GM19043 (cell line): Measurements from ENCODE around the gene PFDN5.
"Not testable (repeated sequence)": the region's sequence is repeated elsewhere in the genome, so short reads cannot be mapped to it uniquely, and the experiment has no call there.

ENCODE experiments used
- ATAC-seq: cut with Tn5 transposase; IDR thresholded peaks from one replicate; pipeline ENCODE4 v1.9.1; 2021; ENCODE audit warnings: low read depth; ENCODE audit not compliant: unreplicated experiment

PFDN5 gene

DNA sequence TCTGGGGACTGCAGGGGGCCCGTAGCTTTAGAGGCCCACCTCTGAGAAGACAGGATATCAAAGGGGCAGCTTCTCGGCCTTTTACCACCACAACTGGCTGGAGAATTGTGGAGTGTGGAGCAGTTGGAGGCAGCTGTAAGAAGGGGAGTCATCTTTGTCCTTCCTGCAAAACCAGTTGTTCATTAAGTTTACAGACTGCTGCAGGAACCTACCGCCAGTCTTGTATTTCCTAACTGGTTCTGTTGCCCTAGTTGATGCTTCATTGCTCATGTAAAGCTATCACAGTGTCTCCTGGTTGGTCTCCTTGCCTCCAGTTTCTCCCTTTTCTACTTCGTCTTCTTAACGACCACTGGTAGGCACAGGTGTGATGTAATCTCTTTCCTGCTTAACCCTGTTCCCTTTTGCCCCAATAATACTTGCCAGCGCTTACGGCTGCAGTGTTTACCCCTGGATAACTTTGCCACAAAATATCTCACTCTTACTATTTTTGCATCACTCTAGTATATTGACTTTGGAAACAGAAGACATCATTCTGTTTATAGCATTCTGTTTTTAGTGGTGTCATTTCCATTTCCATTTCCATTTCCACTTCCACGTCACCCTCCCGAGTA is 15.3 kb upstream of the PFDN5 start:
- ATAC-seq, result no peak

DNA sequence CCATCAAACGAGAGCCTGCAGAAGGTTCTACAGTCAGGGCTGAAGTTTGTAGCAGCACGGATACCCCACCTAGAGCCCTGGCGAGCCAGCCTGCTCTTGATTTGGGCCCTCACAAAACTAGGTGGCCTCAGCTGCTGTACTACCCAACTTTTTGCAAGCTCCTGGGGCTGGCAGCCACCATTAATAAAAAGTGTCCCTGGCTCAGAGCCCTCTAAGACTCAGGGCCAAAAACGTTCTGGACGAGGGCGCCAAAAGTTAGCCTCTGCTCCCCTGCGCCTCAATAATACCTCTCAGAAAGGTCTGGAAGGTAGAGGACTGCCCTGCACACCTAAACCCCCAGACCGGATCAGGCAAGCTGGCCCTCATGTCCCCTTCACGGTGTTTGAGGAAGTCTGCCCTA is 8.9 kb upstream of the PFDN5 start:
- ATAC-seq, result no peak

DNA sequence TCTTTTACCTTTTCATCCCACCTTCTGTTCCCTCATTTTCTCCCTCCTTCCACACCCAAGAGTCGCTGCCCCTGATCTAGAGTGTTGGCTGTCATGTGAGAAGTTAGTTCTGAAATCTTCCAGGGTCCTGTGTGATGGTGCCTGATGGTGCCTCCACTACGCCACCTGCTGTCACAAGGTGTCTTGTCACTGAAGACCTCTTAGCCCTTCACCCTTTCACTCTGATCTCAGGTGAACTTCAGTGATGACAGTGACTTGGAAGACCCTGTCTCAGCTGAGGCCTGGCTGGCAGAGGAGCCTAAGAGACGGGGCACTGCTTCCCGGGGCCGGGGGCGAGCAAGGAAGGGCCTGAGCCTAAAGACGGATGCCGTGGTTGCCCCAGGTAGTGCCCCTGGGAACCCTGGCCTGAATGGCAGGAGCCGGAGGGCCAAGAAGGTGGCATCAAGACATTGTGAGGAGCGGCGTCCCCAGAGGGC is 7.6 kb upstream of the PFDN5 start:
- ATAC-seq, result no peak

DNA sequence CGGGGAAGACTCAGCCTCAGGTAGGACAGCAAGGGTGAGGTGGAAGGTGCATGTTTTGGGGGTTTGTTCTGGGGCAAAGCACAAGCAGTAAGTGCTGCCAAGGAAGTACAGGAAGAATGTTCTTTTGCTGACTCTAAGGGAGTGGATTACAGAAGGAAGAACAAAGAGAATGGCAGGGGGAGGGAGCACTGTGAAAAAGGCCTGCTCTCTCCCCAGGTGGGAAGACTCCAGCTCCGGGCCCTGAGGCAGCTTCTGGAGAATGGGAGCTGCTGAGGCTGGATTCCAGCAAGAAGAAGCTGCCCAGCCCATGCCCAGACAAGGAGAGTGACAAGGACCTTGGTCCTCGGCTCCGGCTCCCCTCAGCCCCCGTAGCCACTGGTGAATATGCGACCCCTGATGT is 7.0 kb upstream of the PFDN5 start:
- ATAC-seq, result no peak

DNA sequence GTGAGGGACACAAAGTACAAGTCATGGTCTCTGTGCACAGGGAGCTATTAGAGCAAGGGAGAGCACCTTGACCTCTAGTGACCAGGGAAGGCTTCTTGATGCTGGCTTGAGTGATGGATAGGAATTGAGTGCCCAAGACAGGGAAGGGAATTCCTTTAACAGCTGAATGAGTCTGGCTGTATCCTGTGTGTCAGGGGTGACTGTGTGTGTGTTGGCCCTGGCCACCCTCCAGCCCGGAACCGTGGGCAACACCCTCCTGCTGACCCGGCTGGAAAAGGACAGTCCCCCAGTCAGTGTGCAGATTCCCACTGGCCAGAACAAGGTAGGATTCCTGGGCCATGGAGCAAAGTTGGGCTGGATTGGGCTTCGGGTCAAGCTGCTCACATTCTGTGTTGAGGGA is 5.5 kb upstream of the PFDN5 start:
- no peak for ATAC-seq

DNA sequence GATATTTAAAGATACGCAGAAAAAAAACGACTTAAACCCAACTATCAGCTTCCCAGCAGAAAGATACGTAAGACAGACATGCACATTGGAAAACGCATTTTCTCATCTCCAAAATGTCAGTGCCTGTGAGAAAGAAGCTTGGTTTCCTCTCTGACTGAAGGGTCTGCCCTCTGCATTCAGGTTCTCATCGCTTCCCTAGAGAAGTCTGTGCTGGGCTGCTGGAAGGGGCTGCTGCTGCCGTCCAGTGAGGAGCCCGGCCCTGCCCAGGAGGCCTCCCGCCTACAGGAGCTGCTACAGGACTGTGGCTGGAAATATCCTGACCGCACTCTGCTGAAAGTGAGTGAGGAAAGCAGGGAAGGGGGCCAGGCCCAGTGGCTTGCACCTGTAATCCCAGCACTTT is 4.7 kb upstream of the PFDN5 start:
- no peak for ATAC-seq

DNA sequence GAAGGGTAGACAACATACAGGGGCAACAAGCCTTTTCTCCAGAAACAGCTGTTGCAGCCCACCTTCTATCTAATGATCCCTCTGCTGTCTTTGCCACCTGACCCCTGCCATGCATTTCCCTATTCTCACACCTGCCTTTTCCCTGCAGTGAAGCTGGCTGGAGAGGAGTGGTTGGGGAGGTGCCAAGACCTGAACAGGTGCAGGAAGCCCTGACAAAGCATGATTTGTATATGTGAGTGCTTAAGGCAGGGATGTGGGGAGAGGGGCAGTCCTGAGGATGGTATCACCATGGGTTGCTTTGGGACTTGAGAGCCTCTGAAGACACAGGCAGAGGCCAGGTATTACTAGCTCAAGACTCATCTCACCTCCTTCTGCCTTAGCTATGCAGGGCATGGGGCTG is 2.9 kb upstream of the PFDN5 start:
- no peak for ATAC-seq

DNA sequence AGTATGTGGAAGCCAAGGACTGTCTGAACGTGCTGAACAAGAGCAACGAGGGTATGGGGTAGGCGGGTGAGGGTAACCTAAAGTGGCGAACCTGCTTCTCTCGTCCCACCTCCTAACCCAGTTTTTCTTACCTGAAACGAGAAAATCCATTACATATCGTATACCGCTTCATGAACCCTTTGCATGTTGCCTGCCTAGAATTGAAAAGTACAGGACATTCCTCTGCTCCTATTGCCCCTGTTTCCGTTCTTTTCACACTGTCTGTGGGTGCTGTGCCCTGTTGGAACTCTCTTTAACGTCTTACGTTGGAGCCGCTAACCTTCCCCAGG is 513 bp downstream of the PFDN5 start:
- ATAC-seq, result no peak

DNA sequence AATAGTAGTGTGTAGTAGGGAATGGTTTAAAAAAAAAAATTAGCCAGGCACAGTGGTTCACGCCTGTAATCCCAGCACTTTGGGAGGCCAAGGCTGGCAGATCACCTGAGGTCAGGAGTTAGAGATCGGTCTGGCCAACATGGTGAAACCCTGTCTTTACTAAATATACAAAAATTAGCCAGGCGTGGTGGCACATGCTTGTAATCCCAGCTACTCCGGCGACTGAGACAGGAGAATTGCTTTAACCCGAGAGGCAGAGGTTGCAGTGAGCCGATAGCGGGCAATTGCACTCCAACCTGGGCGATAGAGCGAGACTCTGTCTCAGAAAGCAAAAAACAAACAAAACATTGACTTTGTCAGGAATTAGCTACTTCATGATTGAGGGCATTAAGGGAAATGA is 1.8 kb downstream of the PFDN5 start:
- not testable (repeated sequence) for ATAC-seq

DNA sequence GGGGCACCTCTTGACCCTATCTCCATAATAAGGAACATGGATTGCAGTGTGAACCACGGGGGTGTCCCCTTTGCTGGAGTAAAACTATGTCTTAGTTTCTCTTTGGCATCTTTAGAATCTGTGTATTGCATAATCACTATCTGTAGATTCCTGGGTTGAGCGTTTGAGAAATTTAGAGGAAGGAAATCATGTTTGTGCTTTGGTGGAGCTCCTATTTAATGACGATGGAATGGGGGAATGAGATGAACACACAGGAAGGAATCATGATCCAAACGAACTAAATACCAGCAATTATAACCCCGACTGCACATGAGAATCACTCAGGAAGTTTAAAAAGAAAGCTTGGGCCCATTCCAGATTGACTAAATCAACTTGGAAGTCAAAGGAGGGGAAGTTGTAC is 2.8 kb downstream of the PFDN5 start:
- ATAC-seq, result no peak

DNA sequence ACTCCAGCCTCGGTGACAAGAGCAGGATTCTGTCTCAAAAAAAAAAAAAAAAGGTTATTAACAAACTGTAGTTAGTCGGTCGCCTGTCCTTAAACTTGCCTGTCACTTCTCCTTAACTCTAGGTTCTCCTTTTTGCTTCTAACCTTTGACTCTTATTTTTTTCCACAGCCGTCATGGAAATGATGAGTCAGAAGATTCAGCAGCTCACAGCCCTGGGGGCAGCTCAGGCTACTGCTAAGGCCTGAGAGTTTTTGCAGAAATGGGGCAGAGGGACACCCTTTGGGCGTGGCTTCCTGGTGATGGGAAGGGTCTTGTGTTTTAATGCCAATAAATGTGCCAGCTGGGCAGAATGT is 3.7 kb downstream of the PFDN5 start:
- ATAC-seq, result no peak

DNA sequence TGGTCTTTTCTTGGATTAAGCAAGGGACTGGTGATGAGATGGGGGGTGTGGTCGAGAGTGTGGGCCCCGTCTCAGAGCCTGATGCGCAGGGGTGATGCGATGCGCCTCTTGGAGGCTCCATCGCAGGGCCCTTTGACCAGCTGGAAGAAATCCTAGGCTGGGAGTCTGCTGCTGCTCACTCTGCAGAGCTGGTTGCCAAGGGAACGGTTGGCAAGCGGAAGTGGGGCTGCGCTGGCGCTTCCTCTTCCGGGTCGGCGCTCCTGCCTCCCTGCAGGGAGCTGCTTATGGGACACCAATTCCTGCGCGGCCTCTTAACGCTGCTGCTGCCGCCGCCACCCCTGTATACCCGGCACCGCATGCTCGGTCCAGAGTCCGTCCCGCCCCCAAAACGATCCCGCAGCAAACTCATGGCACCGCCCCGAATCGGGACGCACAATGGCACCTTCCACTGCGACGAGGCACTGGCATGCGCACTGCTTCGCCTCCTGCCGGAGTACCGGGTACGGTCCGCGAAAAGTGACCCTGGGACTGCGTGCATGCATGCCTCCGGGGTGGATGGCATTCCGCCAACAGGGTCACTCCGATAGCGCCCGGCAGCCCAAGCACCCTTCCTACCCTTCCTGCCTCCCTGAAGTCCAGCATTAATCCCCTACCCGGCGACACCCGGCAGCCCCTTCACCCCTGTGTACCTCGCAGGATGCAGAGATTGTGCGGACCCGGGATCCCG is 4.3 kb downstream of the PFDN5 start, which contains the start of gene MYG1:
Gene MYG1, plus strand, starts transcription at position 242 of the 727 bp plus-strand sequence. Its CDS starts 43 bp downstream, at position 285.
- ATAC-seq, result peak; percentile 70

DNA sequence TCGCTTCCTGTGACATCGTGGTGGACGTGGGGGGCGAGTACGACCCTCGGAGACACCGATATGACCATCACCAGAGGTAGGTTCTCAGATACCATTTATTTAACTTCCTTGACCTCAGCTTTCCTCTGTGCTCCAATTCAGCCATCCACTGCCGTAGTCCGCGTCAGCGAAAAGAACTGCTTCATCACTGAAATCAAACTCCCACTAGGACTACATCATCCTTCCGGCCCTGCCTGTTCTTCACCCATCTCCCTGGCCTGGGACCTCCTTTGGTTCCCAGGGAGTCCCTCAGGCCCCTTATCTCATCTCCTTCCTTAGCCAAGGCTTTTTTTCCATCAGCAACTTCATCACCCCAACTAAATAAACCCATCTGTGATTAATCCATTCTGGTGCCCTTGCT is 4.8 kb downstream of the PFDN5 start:
- ATAC-seq, result no peak

DNA sequence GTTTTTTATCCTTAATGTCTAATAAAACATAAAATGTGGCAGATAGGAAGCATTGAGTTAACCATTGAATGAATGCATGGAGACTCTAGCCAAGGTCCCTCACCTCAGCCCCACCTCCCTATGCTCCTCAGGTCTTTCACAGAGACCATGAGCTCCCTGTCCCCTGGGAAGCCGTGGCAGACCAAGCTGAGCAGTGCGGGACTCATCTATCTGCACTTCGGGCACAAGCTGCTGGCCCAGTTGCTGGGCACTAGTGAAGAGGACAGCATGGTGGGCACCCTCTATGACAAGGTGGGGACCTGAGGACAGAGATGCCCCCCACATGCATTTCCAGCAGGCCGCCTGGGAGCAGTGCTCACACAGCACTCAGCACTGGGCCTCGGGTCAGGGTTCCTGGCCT is 7.6 kb downstream of the PFDN5 start:
- ATAC-seq, result no peak

DNA sequence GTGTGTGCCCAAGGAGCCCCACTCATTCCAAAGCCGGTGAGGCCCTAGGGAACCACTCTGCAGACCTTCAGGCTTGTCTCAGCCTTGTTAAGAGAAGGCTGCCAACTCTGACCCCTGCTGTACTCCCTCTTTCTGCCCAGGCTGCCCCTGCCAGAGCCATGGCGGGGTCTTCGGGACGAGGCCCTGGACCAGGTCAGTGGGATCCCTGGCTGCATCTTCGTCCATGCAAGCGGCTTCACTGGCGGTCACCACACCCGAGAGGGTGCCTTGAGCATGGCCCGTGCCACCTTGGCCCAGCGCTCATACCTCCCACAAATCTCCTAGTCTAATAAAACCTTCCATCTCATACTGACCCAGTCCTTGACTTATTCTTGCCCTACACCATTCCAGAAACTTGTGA is 11.5 kb downstream of the PFDN5 start:
- ATAC-seq, result no peak

DNA sequence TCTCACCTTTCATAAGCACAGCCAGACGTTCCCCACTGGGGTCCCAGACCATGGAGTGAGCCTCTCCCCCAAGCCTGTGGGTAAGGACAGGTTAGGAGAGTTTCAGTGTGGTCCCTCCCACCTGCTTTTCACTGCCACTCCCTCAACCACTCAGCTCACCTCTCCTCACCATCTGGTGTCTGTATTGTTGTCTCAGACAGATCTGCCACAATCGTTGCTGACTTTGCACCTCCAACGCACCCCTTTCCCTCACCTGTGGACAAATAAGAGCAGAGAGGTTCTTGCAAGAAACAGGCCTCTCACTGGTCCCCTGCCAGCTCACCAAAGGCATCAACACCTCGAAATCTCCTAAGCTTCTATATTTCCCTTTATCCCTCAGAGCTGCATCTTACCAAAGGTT is 12.9 kb downstream of the PFDN5 start:
- ATAC-seq, result no peak

DNA sequence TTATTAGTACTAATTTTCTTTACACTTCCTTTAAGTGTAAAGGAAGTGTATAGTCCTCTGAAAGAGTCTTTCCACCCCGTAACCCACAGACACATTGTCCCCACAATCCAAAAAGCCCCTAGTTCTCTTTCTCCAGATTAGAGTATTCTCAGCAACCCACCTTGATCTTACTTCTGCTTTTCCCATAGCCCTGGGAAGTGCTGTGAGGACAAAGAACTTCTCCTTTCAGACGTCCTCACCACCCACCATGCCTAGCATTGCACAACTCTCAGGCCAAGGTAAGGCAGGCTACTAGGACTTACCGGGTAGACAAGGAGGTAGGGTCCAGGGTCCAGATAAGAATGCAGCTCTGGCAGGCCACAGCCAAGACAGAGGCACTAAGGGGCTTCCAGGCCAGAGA is 18.7 kb downstream of the PFDN5 start:
- no peak for ATAC-seq

DNA sequence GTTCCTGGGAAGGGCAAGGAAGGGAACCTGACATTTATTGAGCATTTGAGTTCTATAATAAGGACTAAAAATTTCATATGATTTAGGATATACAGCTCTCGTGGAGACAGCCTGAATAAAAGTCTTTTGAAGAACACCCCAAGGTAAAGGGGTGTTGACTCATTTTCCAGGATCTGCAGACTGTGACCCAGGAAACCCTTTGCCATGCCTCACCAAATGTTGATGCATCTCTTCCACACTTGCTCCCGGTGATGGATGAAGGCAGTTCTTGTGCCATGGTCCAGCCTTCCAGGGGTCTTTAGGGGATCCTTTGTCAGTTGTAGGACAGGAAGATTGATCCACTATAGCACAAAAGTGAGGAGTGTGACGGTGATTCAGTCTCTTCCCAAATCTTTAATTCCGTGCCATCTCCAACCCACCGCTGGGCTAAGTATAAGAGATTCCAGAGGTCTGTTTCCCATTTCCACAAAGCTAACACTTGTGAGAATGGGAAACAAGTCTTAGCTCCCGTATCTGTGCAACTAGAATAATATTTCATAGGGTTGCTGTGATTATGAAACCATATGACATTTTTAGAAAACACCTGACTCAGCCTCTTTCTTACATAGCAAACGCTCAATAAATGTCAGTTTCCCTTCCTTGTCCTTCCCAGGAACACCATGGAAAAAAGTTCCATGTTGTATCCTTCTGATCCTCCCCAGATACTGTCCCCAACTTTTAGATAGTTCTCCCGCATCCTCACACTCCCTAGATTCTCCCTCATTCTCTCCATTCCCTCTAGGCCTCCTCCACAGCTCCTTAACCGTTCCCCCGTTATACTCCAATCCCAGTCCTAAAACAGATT is 25.2 kb downstream of the PFDN5 start:
- no peak for ATAC-seq

DNA sequence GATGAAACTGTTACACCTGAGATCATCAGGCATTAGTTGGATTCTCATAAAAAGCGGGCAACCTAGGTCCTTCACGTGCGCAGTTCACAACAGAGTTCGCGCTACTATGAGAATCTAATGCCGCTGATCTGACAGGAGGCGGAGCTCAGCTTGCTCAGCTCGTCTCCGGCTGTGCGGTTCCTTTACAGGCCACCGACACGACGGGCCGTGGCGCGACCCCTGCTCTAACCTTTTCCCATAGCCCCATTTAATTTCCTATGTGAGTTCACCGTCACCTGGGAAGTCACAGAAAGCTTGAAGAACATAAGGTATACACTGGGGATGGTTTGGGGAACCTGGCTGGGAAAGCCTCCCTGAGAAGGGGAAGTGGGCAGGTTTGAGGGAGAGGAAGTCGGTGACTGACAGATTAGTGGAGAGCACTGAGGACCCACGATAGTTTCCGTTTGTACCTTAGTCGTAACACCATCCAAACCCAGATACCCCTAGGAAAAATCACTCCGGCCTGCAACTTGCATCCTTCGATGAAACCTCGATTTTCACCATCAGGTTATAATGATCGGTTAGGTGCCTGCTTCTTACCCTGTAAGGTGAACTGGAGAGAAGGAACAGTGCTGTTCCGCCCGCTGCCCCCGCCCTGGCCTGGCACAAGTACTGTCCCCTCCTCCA is 28.9 kb downstream of the PFDN5 start:
- ATAC-seq, result peak; percentile 34

DNA sequence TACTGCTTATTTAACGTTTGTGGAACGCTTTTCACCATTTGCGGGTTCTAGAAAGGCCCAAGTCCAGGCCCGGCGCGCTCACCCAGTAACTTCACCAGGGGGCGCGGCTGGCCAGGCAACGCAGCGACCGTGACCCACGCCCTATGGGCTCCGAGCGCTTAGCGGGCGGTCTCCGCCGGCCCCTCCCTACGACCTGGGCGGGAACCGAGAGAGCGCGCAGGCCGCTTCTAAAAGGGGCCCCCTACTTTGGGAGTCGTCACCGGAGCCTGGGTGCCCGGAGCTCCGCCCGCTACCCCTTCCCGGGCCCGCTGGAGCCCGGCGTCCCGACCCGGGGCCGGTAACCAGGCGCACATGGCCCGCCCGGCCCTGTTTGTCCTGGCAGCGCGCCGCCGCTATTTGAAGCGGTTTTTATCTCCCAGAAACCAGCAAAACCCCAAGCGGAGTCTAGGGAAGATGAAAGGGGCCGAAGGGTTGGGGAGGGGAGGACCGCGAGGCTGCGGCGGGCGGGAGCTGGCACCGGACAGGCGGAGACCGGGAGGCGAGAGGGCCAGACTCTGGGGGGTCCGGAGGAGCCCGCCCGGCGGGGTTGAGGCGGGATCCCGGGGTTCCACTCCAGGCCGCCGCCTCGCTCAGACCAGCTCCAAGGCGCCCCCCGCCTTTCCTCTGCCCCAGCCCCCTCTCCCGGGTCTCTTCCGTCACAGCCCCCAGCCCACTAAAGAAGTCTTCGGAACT is 29.6 kb downstream of the PFDN5 start:
- peak; percentile 58 for ATAC-seq
